SIG-M5 treated with dmso at 0.1 percent for 504 hours (cell line): ENCODE data around the gene MTNR1B.

Experiments used
- DNase-seq: peaks from one replicate; lab custom pipeline; 2025; ENCODE audit not compliant: unreplicated experiment; lab: John Stamatoyannopoulos, UW

MTNR1B gene

GRCh38 chr11:92977401-92977800, 8.0 kb downstream of the MTNR1B start:
- DNase-seq: no peak

GRCh38 chr11:92978271-92979111, 9.0 kb downstream of the MTNR1B start:
- DNase-seq: no peak

- no peak for DNase-seq
Observed at GRCh38 chr11:92979176-92979575, 9.7 kb downstream of the MTNR1B start.

- no peak for DNase-seq
Observed at GRCh38 chr11:92980312-92980711, 10.9 kb downstream of the MTNR1B start.

- DNase-seq: no peak
Observed at GRCh38 chr11:92981508-92982043, 12.1 kb downstream of the MTNR1B start.

GRCh38 chr11:92986585-92986984, 17.1 kb downstream of the MTNR1B start:
- DNase-seq: no peak

GRCh38 chr11:92993004-92993403, 23.6 kb downstream of the MTNR1B start:
- DNase-seq: no peak

- DNase-seq: no peak
Observed at GRCh38 chr11:93000511-93001476, 31.3 kb downstream of the MTNR1B start.

- DNase-seq: no peak
Observed at GRCh38 chr11:93001806-93002205, 32.4 kb downstream of the MTNR1B start.

GRCh38 chr11:93002380-93002779, 32.9 kb downstream of the MTNR1B start:
- no peak for DNase-seq

- no peak for DNase-seq
Observed at GRCh38 chr11:93005239-93005638, 35.8 kb downstream of the MTNR1B start.

GRCh38 chr11:93013646-93014045, 44.2 kb downstream of the MTNR1B start:
- DNase-seq: no peak

- DNase-seq: no peak
Observed at GRCh38 chr11:93016595-93016994, 47.1 kb downstream of the MTNR1B start.

- no peak for DNase-seq
Observed at GRCh38 chr11:93017821-93018690, 48.6 kb downstream of the MTNR1B start.

GRCh38 chr11:93020248-93021046, 51.0 kb downstream of the MTNR1B start:
- DNase-seq: no peak

- no peak for DNase-seq
Observed at GRCh38 chr11:93024369-93024768, 54.9 kb downstream of the MTNR1B start.

GRCh38 chr11:93025558-93026255, 56.3 kb downstream of the MTNR1B start:
- no peak for DNase-seq

GRCh38 chr11:93028960-93029522, 59.6 kb downstream of the MTNR1B start:
- no peak for DNase-seq

GRCh38 chr11:93031386-93031785, 61.9 kb downstream of the MTNR1B start:
- no peak for DNase-seq
